IMR-90 (cell line): Measurements from ENCODE around the gene BTG3.

Source experiments
- CEBPB ChIP-seq: IDR thresholded peaks from 2 replicates; pipeline ENCODE4 v1.6.1; 2012; ENCODE audit warnings: low read depth, low read length, improper control_type of control experiment
- MAFK ChIP-seq: IDR thresholded peaks from 2 replicates; pipeline ENCODE4 v1.6.1; 2012; ENCODE audit warnings: low read depth, low read length, improper control_type of control experiment
- MXI1 ChIP-seq: IDR thresholded peaks from 2 replicates; pipeline ENCODE4 v1.6.1; 2012; ENCODE audit warnings: low read depth, mild to moderate bottlenecking, low read length, moderate library complexity, borderline replicate concordance
- POLR2A ChIP-seq: IDR thresholded peaks from 2 replicates; pipeline ENCODE4 v1.6.1; 2012; ENCODE audit warnings: mild to moderate bottlenecking, low read depth, low read length
- RAD21 ChIP-seq: IDR thresholded peaks from 2 replicates; pipeline ENCODE4 v1.6.1; 2012; ENCODE audit warnings: low read length, improper control_type of control experiment
- TF ChIP-seq, protein P1 (sequence below): fragments of 150-350 bp; IDR thresholded peaks from 2 replicates; pipeline ENCODE4 v1.6.1; 2017; ENCODE audit warnings: mild to moderate bottlenecking, antibody characterized with exemption, low read length, low read depth
- TF ChIP-seq, protein P2 (sequence below): conservative IDR thresholded peaks from 2 replicates; pipeline ENCODE4 v1.5.1; 2012; ENCODE audit warnings: mild to moderate bottlenecking, low read depth, low read length, improper control_type of control experiment

DNA sequence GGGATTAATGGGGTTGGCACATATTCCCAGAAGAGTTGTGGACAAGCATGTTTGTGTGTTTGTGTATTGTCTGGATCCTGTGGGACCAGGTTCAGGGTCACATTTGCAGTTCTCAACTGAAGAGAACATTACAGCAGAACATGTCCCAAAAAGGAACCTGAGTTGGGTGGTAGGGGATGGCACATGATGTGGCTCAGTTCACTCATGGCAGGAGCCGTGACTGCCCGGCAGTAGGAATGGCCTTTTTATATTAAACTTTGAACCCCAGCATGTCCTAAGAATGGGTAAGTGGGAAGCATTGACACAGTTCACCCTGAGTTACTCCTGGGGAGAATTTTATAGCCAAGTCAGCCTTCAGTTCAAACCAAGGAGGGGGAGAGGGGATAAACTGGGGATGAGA, 58.6 kb downstream of the BTG3 start:
- TF ChIP-seq, protein P1, sequence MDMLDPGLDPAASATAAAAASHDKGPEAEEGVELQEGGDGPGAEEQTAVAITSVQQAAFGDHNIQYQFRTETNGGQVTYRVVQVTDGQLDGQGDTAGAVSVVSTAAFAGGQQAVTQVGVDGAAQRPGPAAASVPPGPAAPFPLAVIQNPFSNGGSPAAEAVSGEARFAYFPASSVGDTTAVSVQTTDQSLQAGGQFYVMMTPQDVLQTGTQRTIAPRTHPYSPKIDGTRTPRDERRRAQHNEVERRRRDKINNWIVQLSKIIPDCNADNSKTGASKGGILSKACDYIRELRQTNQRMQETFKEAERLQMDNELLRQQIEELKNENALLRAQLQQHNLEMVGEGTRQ = no peak
- TF ChIP-seq, protein P2, sequence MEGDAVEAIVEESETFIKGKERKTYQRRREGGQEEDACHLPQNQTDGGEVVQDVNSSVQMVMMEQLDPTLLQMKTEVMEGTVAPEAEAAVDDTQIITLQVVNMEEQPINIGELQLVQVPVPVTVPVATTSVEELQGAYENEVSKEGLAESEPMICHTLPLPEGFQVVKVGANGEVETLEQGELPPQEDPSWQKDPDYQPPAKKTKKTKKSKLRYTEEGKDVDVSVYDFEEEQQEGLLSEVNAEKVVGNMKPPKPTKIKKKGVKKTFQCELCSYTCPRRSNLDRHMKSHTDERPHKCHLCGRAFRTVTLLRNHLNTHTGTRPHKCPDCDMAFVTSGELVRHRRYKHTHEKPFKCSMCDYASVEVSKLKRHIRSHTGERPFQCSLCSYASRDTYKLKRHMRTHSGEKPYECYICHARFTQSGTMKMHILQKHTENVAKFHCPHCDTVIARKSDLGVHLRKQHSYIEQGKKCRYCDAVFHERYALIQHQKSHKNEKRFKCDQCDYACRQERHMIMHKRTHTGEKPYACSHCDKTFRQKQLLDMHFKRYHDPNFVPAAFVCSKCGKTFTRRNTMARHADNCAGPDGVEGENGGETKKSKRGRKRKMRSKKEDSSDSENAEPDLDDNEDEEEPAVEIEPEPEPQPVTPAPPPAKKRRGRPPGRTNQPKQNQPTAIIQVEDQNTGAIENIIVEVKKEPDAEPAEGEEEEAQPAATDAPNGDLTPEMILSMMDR = no peak
- TF ChIP-seq MXI1 = no peak
- TF ChIP-seq POLR2A = no peak
- TF ChIP-seq RAD21 = no peak
- no peak for TF ChIP-seq CEBPB
- no peak for TF ChIP-seq MAFK
